HT-29 (cell line): ENCODE measurements around the gene BBX. TPM values are rescaled to one million over a fixed set of nuclear protein-coding genes. Genes with fewer than 3 reads are reported as not detected.

Experiments
- DNase-seq: peaks from one replicate; pipeline ENCODE4 v3.0.0-alpha.2; 2015; ENCODE audit warnings: low spot score
- total RNA-seq: library from RNA; depleted of rRNA; stranded (reverse); fragments of >200 nt; shearing (Covaris generic); gene quantifications from 2 replicates; pipeline ENCODE4 v1.2.3, GENCODE V29; 2014

BBX gene
- total RNA-seq, 1 experiment from 2014 or later = 27.2 TPM

DNA sequence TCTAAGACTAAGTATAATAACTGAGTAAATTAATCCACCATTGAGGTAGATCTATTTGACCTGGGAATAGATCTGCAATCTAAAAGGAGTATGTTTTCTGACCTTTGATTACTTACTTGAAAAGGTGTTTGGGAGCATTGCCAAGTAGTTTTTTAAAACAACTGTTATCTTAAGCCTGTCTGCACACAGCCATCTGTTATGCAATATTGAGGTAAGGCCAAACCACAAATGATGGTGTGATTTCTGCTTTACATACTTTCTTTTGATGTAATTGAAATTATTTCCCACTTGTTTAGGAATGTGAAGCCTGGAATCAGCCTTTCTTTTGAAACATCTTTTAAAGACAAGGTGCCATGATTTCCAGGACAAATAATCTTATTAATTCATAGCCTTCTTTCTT, 274.0 kb downstream of the BBX start:
- peak; percentile 61 for DNase-seq

- no peak for DNase-seq
These were observed 274.8 kb downstream of the BBX start for GRCh38 chr3:107797586-107797985.

- no peak for DNase-seq
These were observed 275.6 kb downstream of the BBX start for GRCh38 chr3:107798381-107798780.

- no peak for DNase-seq
These were observed 277.9 kb downstream of the BBX start for GRCh38 chr3:107800710-107801109.

GRCh38 chr3:107803170-107803569, 280.4 kb downstream of the BBX start:
- DNase-seq = no peak

DNA sequence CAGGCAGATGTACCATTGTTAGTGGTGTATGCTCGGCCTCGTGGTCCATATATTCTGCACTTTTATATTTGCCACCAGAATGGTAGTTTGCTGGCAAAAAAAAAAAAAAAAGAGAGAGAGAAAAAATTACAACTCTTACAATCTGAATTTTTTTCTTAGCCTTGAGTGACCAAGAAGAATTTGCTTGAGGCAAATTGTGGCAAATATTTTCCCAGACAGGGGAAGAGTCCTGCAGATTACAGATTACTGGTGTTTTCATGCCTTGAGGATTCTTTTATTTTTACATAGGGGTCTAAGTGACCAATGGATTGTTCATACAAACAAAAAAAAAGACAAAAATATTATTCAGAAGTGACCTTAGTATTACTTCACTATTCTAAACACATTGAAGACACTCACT, 283.3 kb downstream of the BBX start:
- DNase-seq = no peak

DNA sequence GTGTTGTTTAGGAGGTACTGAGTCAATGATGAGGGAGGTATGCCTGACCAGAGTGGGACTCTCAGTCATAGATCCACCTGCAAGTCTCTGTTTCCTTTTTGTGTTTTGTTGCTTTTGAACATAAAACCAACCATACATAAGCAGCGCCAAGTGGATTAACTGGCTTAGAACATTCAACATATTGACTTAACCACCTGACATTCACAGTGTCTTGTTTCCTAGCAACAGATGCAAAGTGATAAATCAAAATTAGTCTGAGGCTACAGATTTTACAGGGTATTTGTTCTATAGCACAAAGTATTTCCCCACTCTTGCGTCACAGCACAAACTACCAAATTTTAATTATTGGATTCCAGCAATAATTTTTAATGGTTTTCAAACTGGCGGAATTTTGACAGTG, 283.8 kb downstream of the BBX start:
- DNase-seq = no peak

GRCh38 chr3:107810171-107811071, 287.7 kb downstream of the BBX start:
- peak; percentile 74 for DNase-seq

DNA sequence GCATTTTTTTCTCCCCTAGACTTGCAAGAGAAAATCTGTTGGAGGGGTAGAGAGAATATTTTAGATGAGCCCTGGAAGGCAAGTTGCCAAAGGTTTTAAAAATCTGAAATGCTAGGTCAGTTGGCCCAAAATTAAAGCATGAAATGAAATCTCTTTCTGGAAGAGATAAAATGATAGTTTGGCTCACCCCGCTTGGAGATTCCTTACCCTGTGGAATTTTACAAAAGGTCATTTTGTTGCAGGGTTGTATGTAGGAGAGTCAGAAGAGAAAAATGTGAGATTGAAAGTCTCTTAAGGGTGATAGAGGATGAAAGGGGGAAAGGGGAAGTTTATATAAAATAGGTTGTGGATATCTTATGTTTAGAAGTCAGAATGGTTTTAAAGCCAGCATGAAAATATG, 290.3 kb downstream of the BBX start:
- no peak for DNase-seq

DNA sequence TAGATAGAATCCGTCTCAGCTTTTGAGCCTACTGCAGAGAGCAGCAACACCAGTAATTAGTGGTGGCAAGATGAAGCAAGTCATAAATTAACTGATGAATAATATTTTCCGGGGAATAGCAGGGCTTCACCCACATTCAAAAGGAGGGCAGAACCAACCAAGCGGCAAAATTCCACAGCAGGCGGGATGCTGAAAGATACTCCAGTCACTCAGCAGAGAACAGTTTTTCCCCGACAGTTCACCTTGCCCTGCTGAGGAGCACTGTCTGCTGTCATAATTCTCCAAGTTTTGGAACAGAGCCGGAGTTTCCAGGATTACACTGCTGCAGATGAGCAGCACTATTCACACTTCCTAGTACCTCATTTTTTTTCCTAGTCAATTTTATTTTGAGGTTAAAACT, 293.3 kb downstream of the BBX start:
- DNase-seq = no peak

GRCh38 chr3:107817076-107817475, 294.3 kb downstream of the BBX start:
- DNase-seq = no peak

- DNase-seq = no peak
These were observed 295.3 kb downstream of the BBX start for GRCh38 chr3:107818025-107818424.

DNA sequence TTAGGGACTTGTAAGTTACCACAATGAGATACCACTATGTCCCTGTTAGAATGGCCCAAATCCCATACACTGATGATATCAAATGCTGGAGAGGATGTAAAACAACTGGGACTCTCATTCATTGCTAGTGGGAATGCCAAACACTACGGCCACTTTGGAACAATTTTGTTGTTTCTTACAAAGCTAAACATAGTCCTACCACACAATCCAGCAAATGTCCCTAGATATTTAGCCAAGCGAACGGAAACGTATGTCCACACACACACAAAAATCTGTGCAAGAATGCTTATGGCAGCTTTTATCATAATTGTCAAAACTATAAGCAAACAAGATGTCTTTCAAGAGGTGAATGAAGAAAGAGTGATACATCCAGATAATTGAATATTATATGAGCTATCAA, 296.9 kb downstream of the BBX start:
- DNase-seq = no peak

DNA sequence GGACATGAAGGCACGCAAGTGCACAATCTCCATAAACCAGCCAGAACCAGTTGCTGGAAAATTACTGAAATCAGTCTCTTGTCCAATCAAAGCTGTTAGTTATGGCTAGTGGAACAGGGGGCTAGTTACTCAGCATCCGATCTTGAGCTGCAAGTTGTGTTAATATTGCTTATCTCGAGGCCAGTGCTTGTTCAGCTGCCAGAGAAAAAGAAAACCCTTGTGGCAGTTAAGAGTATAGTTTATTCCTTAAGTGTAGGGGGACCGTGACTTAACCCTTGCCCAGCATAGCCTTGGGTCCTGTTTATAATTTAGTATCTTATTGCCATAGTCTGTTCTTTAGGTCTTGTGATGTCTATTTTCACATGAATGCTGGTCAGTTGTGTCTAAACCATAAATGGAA, 299.5 kb downstream of the BBX start:
- DNase-seq = no peak

DNA sequence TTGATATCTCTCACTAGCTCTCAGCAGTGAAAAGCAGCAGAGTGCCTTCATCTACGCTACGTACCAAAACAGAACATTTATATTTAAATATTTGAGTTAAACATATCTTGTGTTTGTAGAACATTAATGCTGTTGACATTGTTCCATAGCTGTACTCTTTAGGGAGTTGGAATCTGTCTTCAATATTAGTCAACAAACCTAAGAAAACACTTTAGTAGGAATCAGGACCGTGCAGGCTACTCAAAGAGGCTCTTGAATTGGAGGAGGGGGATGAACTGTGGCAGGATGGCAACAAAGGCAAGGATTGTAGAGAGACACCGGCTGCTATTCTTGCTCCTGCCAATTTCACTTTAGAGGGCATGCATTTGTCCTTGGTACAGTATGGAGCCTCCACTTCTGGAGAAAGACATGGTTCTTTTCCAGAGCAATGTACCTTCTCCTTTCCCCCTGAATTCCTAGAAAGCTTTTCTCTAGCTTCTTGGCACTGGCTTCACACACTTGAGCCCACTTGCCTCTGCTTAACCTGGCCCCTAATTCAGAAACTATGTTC, 302.1 kb downstream of the BBX start:
- DNase-seq = no peak

DNA sequence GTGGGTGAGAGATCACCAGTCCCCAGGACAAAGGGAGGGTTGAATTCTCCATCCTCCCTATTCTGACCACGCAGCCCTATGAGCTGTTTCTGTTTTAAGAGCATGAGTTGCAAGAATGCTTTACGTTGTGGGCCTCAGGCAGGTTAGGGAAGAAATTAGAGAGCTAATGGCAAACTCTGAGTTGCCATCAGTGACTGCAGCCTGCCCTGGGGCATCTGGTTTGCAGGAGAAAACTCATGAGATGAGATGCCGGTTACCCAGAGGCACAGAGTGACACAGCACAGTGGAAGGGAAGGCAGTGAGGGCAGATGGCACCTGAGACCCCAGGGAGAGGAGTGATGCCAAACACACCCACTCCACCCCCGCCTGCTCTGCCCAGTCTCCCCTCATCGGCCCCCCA, 302.8 kb downstream of the BBX start:
- no peak for DNase-seq

GRCh38 chr3:107826727-107827126, 304.0 kb downstream of the BBX start:
- no peak for DNase-seq

GRCh38 chr3:107829185-107829584, 306.4 kb downstream of the BBX start:
- no peak for DNase-seq

GRCh38 chr3:107831590-107831989, 308.8 kb downstream of the BBX start:
- DNase-seq = no peak

- no peak for DNase-seq
These were observed 310.3 kb downstream of the BBX start for GRCh38 chr3:107833043-107833442.

DNA sequence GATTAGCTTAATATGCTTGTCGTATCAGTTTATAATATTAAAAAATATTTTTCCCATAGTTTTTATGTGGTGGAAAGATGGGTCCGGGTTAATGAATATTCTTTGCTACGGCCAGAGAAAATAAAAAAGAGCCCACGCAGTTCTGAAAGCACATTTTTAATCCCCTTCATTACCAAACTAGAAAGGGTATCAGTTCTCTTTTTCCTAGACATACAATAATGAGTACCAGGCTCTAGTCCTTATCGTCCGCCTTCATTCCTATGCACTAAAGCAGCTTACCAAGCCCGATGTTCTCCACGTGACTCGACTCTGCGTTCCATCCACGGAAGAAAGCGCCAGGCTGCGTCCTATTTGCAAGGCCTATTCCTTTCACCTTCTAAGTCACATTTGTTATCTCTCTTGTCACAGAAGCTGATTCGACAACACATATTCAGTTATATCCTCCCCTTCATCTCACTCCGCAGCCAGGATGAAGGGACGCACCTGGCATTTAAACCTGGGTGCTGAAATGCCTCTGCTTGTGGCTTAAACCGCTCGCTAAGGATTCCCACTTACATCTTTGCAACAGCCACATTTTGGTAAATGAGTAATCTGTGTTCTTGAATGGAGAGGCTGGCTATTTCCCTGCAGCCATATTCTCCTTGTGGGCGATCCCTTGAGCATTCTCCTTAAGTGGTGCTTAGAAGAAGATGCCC, 311.1 kb downstream of the BBX start:
- DNase-seq = no peak

- peak; percentile 19 for DNase-seq
These were observed 312.2 kb downstream of the BBX start for GRCh38 chr3:107835001-107835400.
